ENCODE results near the gene FXYD1. TPM values are rescaled to one million over a fixed set of nuclear protein-coding genes. Genes with fewer than 3 reads are reported as not detected.
A peak's percentile ranks its signal among the peaks of the same experiment; 100 is the strongest.
"Not testable (repeated sequence)": the region's sequence is repeated elsewhere in the genome, so short reads cannot be mapped to it uniquely, and the experiment has no call there.

FXYD1 gene
- total RNA-seq: not detected in 2 replicates

GRCh38 chr19:35138305-35138892 is at the start of gene FXYD1:
TSS of gene FXYD1 (plus strand) at chr19:35138824. CDS start at chr19:35140080, 1,256 bp downstream.
- no peak for DNase-seq (ENCODE audit: low read depth in 2 of 2)

- DNase-seq (ENCODE audit: low read depth in 2 of 2): no peak
Measured at GRCh38 chr19:35089554-35089953, 49.1 kb upstream of the FXYD1 start.

GRCh38 chr19:35090160-35090505 is 48.5 kb upstream of the FXYD1 start:
- no peak for DNase-seq (ENCODE audit: low read depth in 2 of 2)

GRCh38 chr19:35090506-35091214 is 48.0 kb upstream of the FXYD1 start:
- DNase-seq (ENCODE audit: low read depth in 2 of 2): peak; percentile 56 to 72

- DNase-seq (ENCODE audit: low read depth in 2 of 2): no peak
Measured at GRCh38 chr19:35093430-35093829, 45.2 kb upstream of the FXYD1 start.

GRCh38 chr19:35093941-35094647 is 44.5 kb upstream of the FXYD1 start:
- no peak for DNase-seq (ENCODE audit: low read depth in 2 of 2)

- no peak for DNase-seq (ENCODE audit: low read depth in 2 of 2)
Measured at GRCh38 chr19:35094656-35095055, 44.0 kb upstream of the FXYD1 start.

GRCh38 chr19:35095667-35096368 is 42.8 kb upstream of the FXYD1 start:
- no peak for DNase-seq (ENCODE audit: low read depth in 2 of 2)

GRCh38 chr19:35098413-35099049 is 40.1 kb upstream of the FXYD1 start:
- no peak for DNase-seq (ENCODE audit: low read depth in 2 of 2)

- DNase-seq (ENCODE audit: low read depth in 2 of 2): no peak
Measured at GRCh38 chr19:35099155-35099896, 39.3 kb upstream of the FXYD1 start.

GRCh38 chr19:35099897-35100275 is 38.7 kb upstream of the FXYD1 start:
- DNase-seq (ENCODE audit: low read depth in 2 of 2): no peak

- DNase-seq (ENCODE audit: low read depth in 2 of 2): no peak
Measured at GRCh38 chr19:35100588-35101533, 37.8 kb upstream of the FXYD1 start.

- not testable (repeated sequence) for DNase-seq (ENCODE audit: low read depth in 2 of 2)
Measured at GRCh38 chr19:35101949-35102348, 36.7 kb upstream of the FXYD1 start.

GRCh38 chr19:35103614-35104013 is 35.0 kb upstream of the FXYD1 start:
- DNase-seq (ENCODE audit: low read depth in 2 of 2): not testable (repeated sequence)

GRCh38 chr19:35104361-35104760 is 34.3 kb upstream of the FXYD1 start:
- no peak for DNase-seq (ENCODE audit: low read depth in 2 of 2)

- DNase-seq (ENCODE audit: low read depth in 2 of 2): no peak
Measured at GRCh38 chr19:35105047-35105410, 33.6 kb upstream of the FXYD1 start.

GRCh38 chr19:35105411-35106290 is 33.0 kb upstream of the FXYD1 start:
- DNase-seq (ENCODE audit: low read depth in 2 of 2): no peak

- DNase-seq (ENCODE audit: low read depth in 2 of 2): no peak
Measured at GRCh38 chr19:35106291-35106583, 32.4 kb upstream of the FXYD1 start.

GRCh38 chr19:35106898-35107541 is 31.6 kb upstream of the FXYD1 start:
- DNase-seq (ENCODE audit: low read depth in 2 of 2): no peak

Data from lung microvascular endothelial cell (primary cell).